Measurements from ENCODE around the gene CTBP2. TPM values are rescaled to one million over a fixed set of nuclear protein-coding genes. Genes with fewer than 3 reads are reported as not detected.

The CTBP2 gene
- total RNA-seq, 1 donor from 2014 or later, result 57.7 TPM

DNA sequence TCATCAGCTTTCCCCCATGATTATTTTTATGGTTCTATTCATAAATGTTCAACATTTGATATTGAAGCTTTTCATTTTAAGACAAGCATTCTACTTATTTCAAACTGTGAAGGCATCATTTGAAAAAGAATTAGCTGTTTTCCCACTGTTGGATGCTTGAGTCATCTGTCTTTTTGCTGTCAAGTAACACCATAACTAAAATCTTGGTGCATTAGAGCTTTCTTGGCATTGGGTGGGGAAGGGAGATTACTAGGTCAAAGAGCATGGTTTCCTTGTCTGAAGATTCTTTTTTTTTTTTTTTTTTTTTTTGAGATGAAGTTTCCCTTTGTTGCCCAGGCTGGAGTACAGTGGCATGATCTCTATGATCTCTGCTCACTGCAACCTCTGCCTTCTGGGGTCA lies 68.5 kb downstream of the CTBP2 start:
- Histone ChIP-seq H3K27me3 (no peaks in the 10 kb centered on the region), H3K4me3 (no peak overlapping the region), H3K9me3 (no peaks in the 10 kb centered on the region), H3K36me3 (peaks cover 0 to 15% of the 10 kb centered on the region in 2 donors), H3K27ac (peak overlapping the region; percentile 52 to 79), H3K4me1 (peaks cover 3 to 46% of the 10 kb centered on the region in 2 donors)
- DNase-seq (ENCODE audit: low spot score in 2 of 2), result no peak
- intact Hi-C loops (cut with DNase I), result loop anchor here (5.0 kb wide), 1 partner anchor 40 kb away; no protein-coding TSS in a partner anchor
- TF ChIP-seq, protein P1, sequence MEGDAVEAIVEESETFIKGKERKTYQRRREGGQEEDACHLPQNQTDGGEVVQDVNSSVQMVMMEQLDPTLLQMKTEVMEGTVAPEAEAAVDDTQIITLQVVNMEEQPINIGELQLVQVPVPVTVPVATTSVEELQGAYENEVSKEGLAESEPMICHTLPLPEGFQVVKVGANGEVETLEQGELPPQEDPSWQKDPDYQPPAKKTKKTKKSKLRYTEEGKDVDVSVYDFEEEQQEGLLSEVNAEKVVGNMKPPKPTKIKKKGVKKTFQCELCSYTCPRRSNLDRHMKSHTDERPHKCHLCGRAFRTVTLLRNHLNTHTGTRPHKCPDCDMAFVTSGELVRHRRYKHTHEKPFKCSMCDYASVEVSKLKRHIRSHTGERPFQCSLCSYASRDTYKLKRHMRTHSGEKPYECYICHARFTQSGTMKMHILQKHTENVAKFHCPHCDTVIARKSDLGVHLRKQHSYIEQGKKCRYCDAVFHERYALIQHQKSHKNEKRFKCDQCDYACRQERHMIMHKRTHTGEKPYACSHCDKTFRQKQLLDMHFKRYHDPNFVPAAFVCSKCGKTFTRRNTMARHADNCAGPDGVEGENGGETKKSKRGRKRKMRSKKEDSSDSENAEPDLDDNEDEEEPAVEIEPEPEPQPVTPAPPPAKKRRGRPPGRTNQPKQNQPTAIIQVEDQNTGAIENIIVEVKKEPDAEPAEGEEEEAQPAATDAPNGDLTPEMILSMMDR (IDR thresholded peaks at IDR 0.05), result no peak

DNA sequence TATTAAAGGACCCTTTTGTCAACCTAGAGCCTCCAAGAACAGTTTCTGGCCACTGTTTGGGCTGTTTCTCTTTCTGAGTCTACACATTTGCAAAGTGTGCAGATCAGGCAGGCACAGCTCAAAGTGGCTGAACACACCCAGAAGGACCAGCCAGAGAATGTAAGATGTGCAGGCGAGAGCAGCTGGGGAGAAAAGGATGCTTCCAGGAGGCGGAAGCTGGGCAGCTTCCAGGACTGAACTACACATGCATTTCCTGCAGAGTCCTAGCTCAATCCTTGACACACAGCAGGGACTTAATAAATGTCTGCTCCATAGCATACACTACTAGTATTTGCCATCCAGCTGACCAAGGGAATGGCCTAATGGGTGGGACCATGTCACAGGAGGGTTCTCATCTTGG lies 70.9 kb downstream of the CTBP2 start:
- intact Hi-C loops (cut with DNase I), result loop anchor here (5.0 kb wide), 1 partner anchor 33 kb away; no protein-coding TSS in a partner anchor
- H3K9me3 ChIP-seq, result no peaks in the 10 kb centered on the region
- TF ChIP-seq, protein P1 (IDR thresholded peaks at IDR 0.05), result no peak
- no peaks in the 10 kb centered on the region for H3K27me3 ChIP-seq
- no peak overlapping the region for H3K27ac ChIP-seq
- peaks cover 0 to 15% of the 10 kb centered on the region in 2 donors for H3K36me3 ChIP-seq
- peaks cover 8 to 48% of the 10 kb centered on the region in 2 donors for H3K4me1 ChIP-seq
- no peak for DNase-seq (ENCODE audit: low spot score in 2 of 2)
- no peak overlapping the region for H3K4me3 ChIP-seq

DNA sequence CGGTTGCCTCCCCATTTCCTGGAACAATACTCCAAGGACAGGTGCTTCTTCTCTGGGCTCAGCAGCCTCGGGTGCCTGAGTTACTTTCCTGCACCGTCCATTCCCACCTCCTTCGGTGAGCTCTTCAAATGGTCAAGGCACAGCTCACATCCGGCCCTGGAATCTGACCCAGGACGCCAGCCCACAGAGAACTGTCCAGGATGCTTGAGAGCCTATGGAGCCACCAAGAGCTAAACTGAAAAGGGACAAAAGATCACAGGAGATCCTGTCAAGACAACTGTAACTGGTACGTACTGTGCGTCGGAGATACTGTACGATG lies 72.5 kb downstream of the CTBP2 start:
- no peak for DNase-seq (ENCODE audit: low spot score in 2 of 2)

DNA sequence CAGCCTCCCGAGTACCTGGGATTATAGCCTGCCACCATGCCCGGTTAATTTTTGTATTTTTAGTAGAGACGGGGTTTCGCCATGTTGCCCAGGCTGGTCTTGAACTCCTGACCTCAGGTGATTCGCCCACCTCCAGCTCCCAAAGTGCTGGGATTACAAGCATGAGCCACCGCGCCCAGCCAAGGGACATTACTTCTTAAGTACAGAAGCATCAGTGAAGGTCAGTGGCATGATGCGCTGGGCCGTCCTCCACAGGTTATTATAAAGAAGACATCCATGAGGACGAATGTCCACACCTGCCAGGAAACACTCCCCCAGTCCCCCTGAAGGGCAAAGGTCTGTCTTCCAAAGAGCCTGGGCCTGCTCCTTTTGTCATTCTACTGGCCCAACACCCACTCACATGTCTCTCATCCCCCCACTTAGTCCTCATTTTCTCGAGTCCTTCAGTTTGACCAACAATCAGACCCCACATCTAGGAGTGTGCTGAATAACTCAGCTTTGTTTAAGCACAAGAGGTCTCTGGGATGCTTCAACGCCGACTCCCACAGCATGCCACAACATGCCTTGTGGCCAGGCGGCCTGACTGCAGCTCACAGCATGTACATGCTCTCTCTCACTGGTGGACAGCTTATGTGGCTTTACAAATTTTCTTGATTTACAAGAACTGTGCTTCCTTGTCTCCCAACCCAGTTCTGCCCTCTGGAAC lies 73.0 kb downstream of the CTBP2 start:
- Histone ChIP-seq H3K4me1 (peaks cover 10 to 46% of the 10 kb centered on the region in 2 donors), H3K27me3 (no peaks in the 10 kb centered on the region), H3K9me3 (no peaks in the 10 kb centered on the region), H3K27ac (peak overlapping the region; percentile 0 to 90), H3K4me3 (no peak overlapping the region), H3K36me3 (peaks cover 0 to 15% of the 10 kb centered on the region in 2 donors)
- TF ChIP-seq, protein P1 (IDR thresholded peaks at IDR 0.05), result no peak
- no peak for DNase-seq (ENCODE audit: low spot score in 2 of 2)
- intact Hi-C loops (cut with DNase I), result loop anchor here (5.0 kb wide), 1 partner anchor 35 kb away; no protein-coding TSS in a partner anchor

More for the DNA sequence above, 72.5 kb downstream of the CTBP2 start:
- TF ChIP-seq, protein P1 (IDR thresholded peaks at IDR 0.05), result no peak
- Histone ChIP-seq H3K27ac (peak overlapping the region in 1 of 2 donors; percentile 0), H3K4me3 (no peak overlapping the region), H3K27me3 (no peaks in the 10 kb centered on the region), H3K4me1 (peaks cover 10 to 47% of the 10 kb centered on the region in 2 donors), H3K9me3 (no peaks in the 10 kb centered on the region), H3K36me3 (peaks cover 0 to 15% of the 10 kb centered on the region in 2 donors)
- intact Hi-C loops (cut with DNase I), result loop anchor here (5.0 kb wide), 1 partner anchor 34 kb away; no protein-coding TSS in a partner anchor

DNA sequence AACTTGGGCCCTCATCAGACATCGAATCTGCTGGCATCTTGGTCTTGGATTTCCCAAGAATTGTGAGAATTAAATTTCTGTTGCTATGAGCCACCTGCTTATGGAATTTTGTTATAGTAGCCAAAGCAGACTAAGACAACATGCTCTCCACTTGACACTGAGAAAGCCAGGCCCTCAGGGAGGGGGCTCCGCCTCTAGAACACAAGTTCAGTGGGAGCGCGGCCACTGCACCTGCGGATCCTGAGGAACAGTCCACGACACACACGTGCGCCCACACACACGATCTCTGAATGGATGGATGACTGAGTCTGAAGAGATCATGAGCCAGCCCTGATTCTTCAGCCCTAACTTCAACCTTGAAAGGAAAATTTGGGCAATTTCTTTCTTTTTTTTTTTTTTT lies 73.7 kb downstream of the CTBP2 start:
- no peaks in the 10 kb centered on the region for H3K27me3 ChIP-seq
- peak overlapping the region in 1 of 2 donors; percentile 90 for H3K27ac ChIP-seq
- intact Hi-C loops (cut with DNase I), result loop anchor here (5.0 kb wide), 1 partner anchor 36 kb away; no protein-coding TSS in a partner anchor
- TF ChIP-seq, protein P1 (IDR thresholded peaks at IDR 0.05), result no peak
- H3K36me3 ChIP-seq, result peaks cover 0 to 15% of the 10 kb centered on the region in 2 donors
- H3K9me3 ChIP-seq, result no peaks in the 10 kb centered on the region
- DNase-seq (ENCODE audit: low spot score in 2 of 2), result no peak
- no peak overlapping the region for H3K4me3 ChIP-seq
- H3K4me1 ChIP-seq, result peaks cover 10 to 46% of the 10 kb centered on the region in 2 donors

All from ascending aorta (tissue), 2 donors.